Nephron progenitor cell (in vitro differentiated cells): ENCODE measurements around the gene TMF1.

Source experiments
- DNase-seq: peaks from one replicate; pipeline ENCODE4 v3.0.0; 2021
- H3K27ac Mint-ChIP-seq: 2 replicates; pipeline ENCODE4 v1.8.0; 2021; ENCODE audit warnings: mild to moderate bottlenecking, moderate library complexity, mixed read lengths
- H3K27me3 Mint-ChIP-seq: 2 replicates; pipeline ENCODE4 v1.8.0; 2021; ENCODE audit warnings: mild to moderate bottlenecking, low read depth, mixed read lengths; ENCODE audit not compliant: poor library complexity
- H3K36me3 Mint-ChIP-seq: 2 replicates; pipeline ENCODE4 v1.8.0; 2021; ENCODE audit warnings: low read depth, mixed read lengths
- H3K4me1 Mint-ChIP-seq: 2 replicates; pipeline ENCODE4 v1.8.0; 2021; ENCODE audit warnings: mixed read lengths
- H3K4me3 Mint-ChIP-seq: 2 replicates; pipeline ENCODE4 v1.8.0; 2021; ENCODE audit warnings: mild to moderate bottlenecking, moderate library complexity, mixed read lengths
- H3K9me3 Mint-ChIP-seq: 2 replicates; pipeline ENCODE4 v1.8.0; 2021; ENCODE audit warnings: mild to moderate bottlenecking, moderate library complexity, mixed read lengths
- CTCF ChIP-seq: fragments of 200-600 bp; sonication (generic); IDR thresholded peaks from 2 replicates; pipeline ENCODE4 v1.5.0; 2021; ENCODE audit warnings: antibody characterized with exemption

The TMF1 gene

GRCh38 chr3:69008980-69009379 lies 43.2 kb downstream of the TMF1 start:
- Mint-ChIP-seq H3K4me1 (peaks cover 76% of the 10 kb centered on the region), H3K4me3 (peak overlapping the region; percentile 47), H3K9me3 (no peaks in the 10 kb centered on the region), H3K27ac (peak overlapping the region; percentile 84), H3K36me3 (peaks cover 30% of the 10 kb centered on the region), H3K27me3 (no peaks in the 10 kb centered on the region)
- no peak for DNase-seq
- TF ChIP-seq CTCF = no peak

GRCh38 chr3:69005791-69006482 lies 46.2 kb downstream of the TMF1 start:
- Mint-ChIP-seq H3K9me3 (no peaks in the 10 kb centered on the region), H3K4me3 (no peak overlapping the region), H3K4me1 (peaks cover 54% of the 10 kb centered on the region), H3K27me3 (no peaks in the 10 kb centered on the region), H3K27ac (peak overlapping the region; percentile 39), H3K36me3 (peaks cover 57% of the 10 kb centered on the region)
- DNase-seq = no peak
- TF ChIP-seq CTCF = no peak

- Mint-ChIP-seq H3K27ac (peak overlapping the region; percentile 92), H3K4me1 (peaks cover 47% of the 10 kb centered on the region), H3K4me3 (no peak overlapping the region), H3K27me3 (no peaks in the 10 kb centered on the region), H3K9me3 (no peaks in the 10 kb centered on the region), H3K36me3 (peaks cover 60% of the 10 kb centered on the region)
- no peak for TF ChIP-seq CTCF
- no peak for DNase-seq
These were observed 46.9 kb downstream of the TMF1 start for GRCh38 chr3:69005071-69005790.

- DNase-seq = no peak
- no peak overlapping the region for H3K4me3 Mint-ChIP-seq
- peaks cover 69% of the 10 kb centered on the region for H3K36me3 Mint-ChIP-seq
- peaks cover 36% of the 10 kb centered on the region for H3K4me1 Mint-ChIP-seq
- H3K27ac Mint-ChIP-seq = no peak overlapping the region
- no peaks in the 10 kb centered on the region for H3K9me3 Mint-ChIP-seq
- no peaks in the 10 kb centered on the region for H3K27me3 Mint-ChIP-seq
- no peak for TF ChIP-seq CTCF
These were observed 48.0 kb downstream of the TMF1 start for GRCh38 chr3:69004138-69004537.

- H3K27me3 Mint-ChIP-seq = peaks cover 3% of the 10 kb centered on the region
- H3K4me1 Mint-ChIP-seq = no peaks in the 10 kb centered on the region
- DNase-seq = no peak
- H3K9me3 Mint-ChIP-seq = no peaks in the 10 kb centered on the region
- H3K27ac Mint-ChIP-seq = no peak overlapping the region
- TF ChIP-seq CTCF = no peak
- H3K4me3 Mint-ChIP-seq = no peak overlapping the region
- peaks cover 73% of the 10 kb centered on the region for H3K36me3 Mint-ChIP-seq
These were observed 52.5 kb downstream of the TMF1 start for GRCh38 chr3:68999605-69000004.
